OCI-LY7 (cell line): ENCODE measurements around the gene ASL.
"Not testable (repeated sequence)": the region's sequence is repeated elsewhere in the genome, so short reads cannot be mapped to it uniquely, and the experiment has no call there.

ENCODE experiments used
- EZH2phosphoT487 ChIP-seq: fragments of 200-600 bp; sonication (generic); IDR thresholded peaks from 2 replicates; pipeline ENCODE4 v1.6.1; 2018; ENCODE audit warnings: low read depth, borderline replicate concordance, mild to moderate bottlenecking, mixed run types, antibody characterized with exemption, low read length, moderate library complexity, mixed read lengths
- TF ChIP-seq, protein P1 (sequence below): fragments of 200-600 bp; sonication (generic); conservative IDR thresholded peaks from 2 replicates; pipeline ENCODE4 v1.5.1; 2014; ENCODE audit warnings: mild to moderate bottlenecking, antibody characterized with exemption, low read length, moderate library complexity, mixed read lengths

DNA sequence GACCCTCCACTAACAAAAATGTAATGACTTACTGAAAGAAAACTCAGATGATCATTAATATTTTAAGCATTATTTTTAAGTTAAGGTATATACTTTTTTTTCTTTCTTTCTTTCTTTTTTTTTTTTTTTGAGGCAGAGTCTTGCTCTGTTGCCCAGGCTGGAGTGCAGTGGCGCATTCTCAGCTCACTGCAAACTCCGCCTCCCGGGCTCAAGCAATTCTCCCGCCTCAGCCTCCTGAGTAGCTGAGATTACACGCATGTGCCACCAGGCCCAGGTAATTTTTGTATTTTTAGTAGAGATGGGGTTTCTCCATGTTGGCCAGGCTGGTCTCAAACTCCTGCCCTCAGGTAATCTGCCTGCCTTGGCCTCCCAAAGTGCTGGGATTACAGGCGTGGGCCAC lies 26.5 kb downstream of the ASL start:
- TF ChIP-seq, protein P1, sequence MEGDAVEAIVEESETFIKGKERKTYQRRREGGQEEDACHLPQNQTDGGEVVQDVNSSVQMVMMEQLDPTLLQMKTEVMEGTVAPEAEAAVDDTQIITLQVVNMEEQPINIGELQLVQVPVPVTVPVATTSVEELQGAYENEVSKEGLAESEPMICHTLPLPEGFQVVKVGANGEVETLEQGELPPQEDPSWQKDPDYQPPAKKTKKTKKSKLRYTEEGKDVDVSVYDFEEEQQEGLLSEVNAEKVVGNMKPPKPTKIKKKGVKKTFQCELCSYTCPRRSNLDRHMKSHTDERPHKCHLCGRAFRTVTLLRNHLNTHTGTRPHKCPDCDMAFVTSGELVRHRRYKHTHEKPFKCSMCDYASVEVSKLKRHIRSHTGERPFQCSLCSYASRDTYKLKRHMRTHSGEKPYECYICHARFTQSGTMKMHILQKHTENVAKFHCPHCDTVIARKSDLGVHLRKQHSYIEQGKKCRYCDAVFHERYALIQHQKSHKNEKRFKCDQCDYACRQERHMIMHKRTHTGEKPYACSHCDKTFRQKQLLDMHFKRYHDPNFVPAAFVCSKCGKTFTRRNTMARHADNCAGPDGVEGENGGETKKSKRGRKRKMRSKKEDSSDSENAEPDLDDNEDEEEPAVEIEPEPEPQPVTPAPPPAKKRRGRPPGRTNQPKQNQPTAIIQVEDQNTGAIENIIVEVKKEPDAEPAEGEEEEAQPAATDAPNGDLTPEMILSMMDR, result not testable (repeated sequence)
- TF ChIP-seq EZH2phosphoT487, result not testable (repeated sequence)
